ENCODE data around the gene ZNF827.
A peak's percentile ranks its signal among the peaks of the same experiment; 100 is the strongest.

ZNF827 gene

GRCh38 chr4:145740806-145741205 lies 197.8 kb downstream of the ZNF827 start:
- no peak for TF ChIP-seq TCF12 (IDR thresholded peaks at IDR 0.05; ENCODE audit: low read depth)
- no peak for TF ChIP-seq YY1 (IDR thresholded peaks at IDR 0.05; ENCODE audit: low read depth)
- no peak for TF ChIP-seq FOXM1 (IDR thresholded peaks at IDR 0.05; ENCODE audit: borderline replicate concordance, low read depth)
- no peak for TF ChIP-seq RAD21 (IDR thresholded peaks at IDR 0.05; ENCODE audit: low read depth)
- TF ChIP-seq ZBTB7A (IDR thresholded peaks at IDR 0.05; ENCODE audit: low read depth): no peak
- no peak for TF ChIP-seq USF1 (IDR thresholded peaks at IDR 0.05)
- TF ChIP-seq CREB1 (IDR thresholded peaks at IDR 0.05; ENCODE audit: low read depth): no peak
- no peak for TF ChIP-seq EP300 (IDR thresholded peaks at IDR 0.05; ENCODE audit: borderline replicate concordance)

DNA sequence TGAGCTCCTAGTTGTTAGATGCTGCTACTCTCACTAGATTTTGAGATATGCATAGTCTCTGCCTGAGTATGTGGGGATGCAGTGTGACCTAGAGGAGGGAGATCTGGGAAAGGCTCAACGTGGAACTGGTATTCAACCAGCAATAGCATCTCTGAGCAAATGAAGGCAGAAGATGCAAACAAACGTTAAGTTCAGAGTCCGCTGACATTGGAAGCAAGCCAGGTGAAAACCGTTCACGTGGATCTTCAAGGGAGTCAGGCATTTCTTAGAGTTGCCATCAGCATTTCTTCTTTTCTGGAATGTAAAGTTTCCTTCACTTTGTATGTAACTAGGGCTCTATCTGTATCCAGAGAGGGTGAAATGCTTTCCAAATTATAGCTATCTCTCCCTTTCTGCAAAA lies 198.8 kb downstream of the ZNF827 start:
- TF ChIP-seq TAF1 (IDR thresholded peaks at IDR 0.05; ENCODE audit: low read depth): no peak
- no peak for TF ChIP-seq ZBTB7A (IDR thresholded peaks at IDR 0.05; ENCODE audit: low read depth)
- no peak for TF ChIP-seq CEBPB (IDR thresholded peaks at IDR 0.05)
- no peak for TF ChIP-seq CREB1 (IDR thresholded peaks at IDR 0.05; ENCODE audit: low read depth)
- no peak for TF ChIP-seq TCF12 (IDR thresholded peaks at IDR 0.05; ENCODE audit: low read depth)
- TF ChIP-seq, protein P1, sequence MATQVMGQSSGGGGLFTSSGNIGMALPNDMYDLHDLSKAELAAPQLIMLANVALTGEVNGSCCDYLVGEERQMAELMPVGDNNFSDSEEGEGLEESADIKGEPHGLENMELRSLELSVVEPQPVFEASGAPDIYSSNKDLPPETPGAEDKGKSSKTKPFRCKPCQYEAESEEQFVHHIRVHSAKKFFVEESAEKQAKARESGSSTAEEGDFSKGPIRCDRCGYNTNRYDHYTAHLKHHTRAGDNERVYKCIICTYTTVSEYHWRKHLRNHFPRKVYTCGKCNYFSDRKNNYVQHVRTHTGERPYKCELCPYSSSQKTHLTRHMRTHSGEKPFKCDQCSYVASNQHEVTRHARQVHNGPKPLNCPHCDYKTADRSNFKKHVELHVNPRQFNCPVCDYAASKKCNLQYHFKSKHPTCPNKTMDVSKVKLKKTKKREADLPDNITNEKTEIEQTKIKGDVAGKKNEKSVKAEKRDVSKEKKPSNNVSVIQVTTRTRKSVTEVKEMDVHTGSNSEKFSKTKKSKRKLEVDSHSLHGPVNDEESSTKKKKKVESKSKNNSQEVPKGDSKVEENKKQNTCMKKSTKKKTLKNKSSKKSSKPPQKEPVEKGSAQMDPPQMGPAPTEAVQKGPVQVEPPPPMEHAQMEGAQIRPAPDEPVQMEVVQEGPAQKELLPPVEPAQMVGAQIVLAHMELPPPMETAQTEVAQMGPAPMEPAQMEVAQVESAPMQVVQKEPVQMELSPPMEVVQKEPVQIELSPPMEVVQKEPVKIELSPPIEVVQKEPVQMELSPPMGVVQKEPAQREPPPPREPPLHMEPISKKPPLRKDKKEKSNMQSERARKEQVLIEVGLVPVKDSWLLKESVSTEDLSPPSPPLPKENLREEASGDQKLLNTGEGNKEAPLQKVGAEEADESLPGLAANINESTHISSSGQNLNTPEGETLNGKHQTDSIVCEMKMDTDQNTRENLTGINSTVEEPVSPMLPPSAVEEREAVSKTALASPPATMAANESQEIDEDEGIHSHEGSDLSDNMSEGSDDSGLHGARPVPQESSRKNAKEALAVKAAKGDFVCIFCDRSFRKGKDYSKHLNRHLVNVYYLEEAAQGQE (IDR thresholded peaks at IDR 0.05; ENCODE audit: low read depth): no peak
- TF ChIP-seq FOXM1 (IDR thresholded peaks at IDR 0.05; ENCODE audit: borderline replicate concordance, low read depth): no peak
- no peak for TF ChIP-seq USF1 (IDR thresholded peaks at IDR 0.05)
- no peak for TF ChIP-seq TEAD4 (IDR thresholded peaks at IDR 0.05)
- no peak for TF ChIP-seq MAX (IDR thresholded peaks at IDR 0.05)

DNA sequence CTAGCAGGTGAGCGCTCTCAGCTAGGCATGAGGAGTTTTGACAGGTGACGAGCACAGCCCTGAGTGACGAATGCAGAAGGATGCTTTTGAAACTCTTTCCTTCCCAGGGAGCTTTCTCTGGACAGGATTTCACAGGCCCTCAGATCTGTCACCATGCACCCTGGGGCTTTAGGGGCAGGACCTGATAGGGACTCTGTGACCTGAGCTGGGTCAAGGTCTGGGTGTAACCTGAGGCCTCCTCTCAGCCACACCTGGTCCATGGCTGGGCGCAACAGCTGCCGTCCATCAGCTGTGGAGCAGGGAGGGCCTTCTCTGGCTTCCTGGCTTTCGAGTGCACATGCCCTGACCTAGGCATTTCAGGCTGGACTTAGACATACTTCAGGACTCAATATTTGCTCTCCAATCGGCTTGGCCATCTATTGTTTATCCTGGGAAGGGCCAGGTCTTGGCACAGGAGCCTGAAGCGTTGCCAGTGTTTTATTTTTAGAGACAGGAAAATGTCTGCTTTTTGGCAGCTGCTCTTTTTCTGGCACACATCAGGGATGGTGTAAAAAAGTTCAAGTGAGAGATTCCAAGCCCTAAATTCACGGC lies 202.3 kb downstream of the ZNF827 start:
- TF ChIP-seq EP300 (IDR thresholded peaks at IDR 0.05; ENCODE audit: borderline replicate concordance) (no peak), RAD21 (IDR thresholded peaks at IDR 0.05; ENCODE audit: low read depth) (no peak), TEAD4 (IDR thresholded peaks at IDR 0.05) (no peak), CEBPB (IDR thresholded peaks at IDR 0.05) (no peak), EGR1 (IDR thresholded peaks at IDR 0.05) (no peak), TAF1 (IDR thresholded peaks at IDR 0.05; ENCODE audit: low read depth) (no peak), MAX (IDR thresholded peaks at IDR 0.05) (0 out of 2 replicates have a peak, but pooled peaks have one; percentile 7), FOXM1 (IDR thresholded peaks at IDR 0.05; ENCODE audit: borderline replicate concordance, low read depth) (no peak), CREB1 (IDR thresholded peaks at IDR 0.05; ENCODE audit: low read depth) (no peak), USF1 (IDR thresholded peaks at IDR 0.05) (no peak), NFIC (IDR thresholded peaks at IDR 0.05) (peak; percentile 66)
- TF ChIP-seq, protein P1 (IDR thresholded peaks at IDR 0.05; ENCODE audit: low read depth): no peak

DNA sequence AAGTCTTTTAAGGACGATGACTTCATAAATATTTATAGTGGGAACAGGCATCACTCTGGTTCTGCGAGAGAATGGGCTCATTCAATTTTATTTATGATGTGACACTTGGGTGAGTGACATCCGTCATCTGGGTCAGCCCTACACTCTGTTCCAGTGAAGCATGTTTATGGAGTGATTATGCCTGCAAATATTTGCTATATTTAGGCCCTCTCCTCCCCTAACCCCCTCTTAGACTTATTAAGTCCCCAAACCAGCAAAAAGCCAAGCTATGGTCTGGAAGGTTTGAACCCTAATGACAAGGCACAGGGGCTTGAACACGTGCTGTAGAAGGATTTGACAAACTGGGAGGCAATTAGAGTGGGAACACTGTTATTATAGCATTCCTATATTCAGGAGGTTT lies 202.8 kb downstream of the ZNF827 start:
- TF ChIP-seq RAD21 (IDR thresholded peaks at IDR 0.05; ENCODE audit: low read depth) (no peak), TAF1 (IDR thresholded peaks at IDR 0.05; ENCODE audit: low read depth) (no peak), TEAD4 (IDR thresholded peaks at IDR 0.05) (no peak), MAX (IDR thresholded peaks at IDR 0.05) (no peak), CEBPB (IDR thresholded peaks at IDR 0.05) (no peak)

DNA sequence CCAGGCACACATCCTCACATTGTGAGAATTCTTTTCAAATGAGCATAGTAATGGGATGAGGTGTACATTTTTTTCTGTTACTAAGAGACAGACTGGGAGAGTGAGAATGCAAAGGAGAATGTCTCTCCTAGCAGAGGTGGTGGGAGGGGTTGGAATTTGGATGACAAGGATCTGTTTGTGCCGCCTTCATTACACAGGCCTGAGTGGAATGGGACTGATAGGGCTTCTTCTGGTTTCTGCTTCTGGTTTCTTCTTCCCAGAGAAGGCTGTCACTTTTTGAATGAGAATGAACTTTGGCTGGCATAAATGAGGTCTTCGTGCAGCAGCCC lies 203.3 kb downstream of the ZNF827 start:
- TF ChIP-seq ZBTB7A (IDR thresholded peaks at IDR 0.05; ENCODE audit: low read depth): 0 out of 2 replicates have a peak, but pooled peaks have one; percentile 35
- TF ChIP-seq TCF12 (IDR thresholded peaks at IDR 0.05; ENCODE audit: low read depth): no peak; the same call in 1 of the 2 replicates
- no peak for TF ChIP-seq USF1 (IDR thresholded peaks at IDR 0.05)
- 0 out of 2 replicates have a peak, but pooled peaks have one; percentile 27 for TF ChIP-seq NFIC (IDR thresholded peaks at IDR 0.05)
- no peak for TF ChIP-seq MAX (IDR thresholded peaks at IDR 0.05)
- TF ChIP-seq YY1 (IDR thresholded peaks at IDR 0.05; ENCODE audit: low read depth): peak; percentile 18; the same call in 1 of the 2 replicates
- TF ChIP-seq EGR1 (IDR thresholded peaks at IDR 0.05): no peak
- no peak for TF ChIP-seq RAD21 (IDR thresholded peaks at IDR 0.05; ENCODE audit: low read depth)
- TF ChIP-seq FOXM1 (IDR thresholded peaks at IDR 0.05; ENCODE audit: borderline replicate concordance, low read depth): peak; percentile 66; the same call in 1 of the 2 replicates
- peak; percentile 95 for TF ChIP-seq TEAD4 (IDR thresholded peaks at IDR 0.05)
- TF ChIP-seq CREB1 (IDR thresholded peaks at IDR 0.05; ENCODE audit: low read depth): no peak
- peak; percentile 66; the same call in 1 of the 2 replicates for TF ChIP-seq EP300 (IDR thresholded peaks at IDR 0.05; ENCODE audit: borderline replicate concordance)
- TF ChIP-seq TAF1 (IDR thresholded peaks at IDR 0.05; ENCODE audit: low read depth): no peak
